Measurements from ENCODE around the gene PPFIBP2.
"Not testable (repeated sequence)": the region's sequence is repeated elsewhere in the genome, so short reads cannot be mapped to it uniquely, and the experiment has no call there.

The PPFIBP2 gene

DNA sequence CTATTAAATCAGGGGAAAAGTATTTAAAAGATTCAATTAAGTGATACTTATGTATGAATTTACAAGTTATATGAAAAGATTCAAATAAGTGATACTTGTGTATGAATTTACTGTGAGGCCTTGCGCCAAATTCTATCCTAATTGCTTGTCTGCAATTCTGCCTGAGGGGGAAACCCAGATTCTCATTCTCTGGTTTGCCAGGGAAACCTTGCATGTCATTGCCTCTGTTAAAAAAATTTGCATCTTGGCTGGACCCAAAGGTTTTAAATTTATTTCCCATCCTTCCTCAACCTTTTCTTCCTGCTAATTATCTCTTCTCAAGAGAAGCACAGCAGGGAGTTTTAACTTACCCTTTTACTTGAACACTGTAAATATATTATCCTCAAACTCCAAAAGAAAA, 14.7 kb upstream of the PPFIBP2 start:
- no peak for DNase-seq (ENCODE audit: low read depth)

DNA sequence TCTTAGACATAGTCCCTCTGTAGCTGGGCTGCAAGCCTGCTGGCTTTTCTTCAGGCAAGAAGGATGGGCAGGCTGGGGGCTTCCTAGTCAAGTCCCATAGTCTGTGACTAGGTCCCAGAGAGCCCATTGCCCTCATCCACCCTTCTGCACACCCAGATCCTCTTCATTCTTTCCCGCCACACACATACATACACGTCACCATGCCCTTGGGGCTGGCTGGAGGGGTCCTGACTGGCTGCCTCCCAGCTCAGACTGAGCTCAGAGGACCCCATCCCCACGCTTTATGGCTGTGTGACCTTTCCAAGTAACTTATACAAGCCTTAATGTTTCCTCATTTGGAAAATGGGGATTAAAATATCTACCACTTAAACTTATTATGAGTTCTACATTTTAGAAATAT, 13.5 kb upstream of the PPFIBP2 start:
- no peak for DNase-seq (ENCODE audit: low read depth)

DNA sequence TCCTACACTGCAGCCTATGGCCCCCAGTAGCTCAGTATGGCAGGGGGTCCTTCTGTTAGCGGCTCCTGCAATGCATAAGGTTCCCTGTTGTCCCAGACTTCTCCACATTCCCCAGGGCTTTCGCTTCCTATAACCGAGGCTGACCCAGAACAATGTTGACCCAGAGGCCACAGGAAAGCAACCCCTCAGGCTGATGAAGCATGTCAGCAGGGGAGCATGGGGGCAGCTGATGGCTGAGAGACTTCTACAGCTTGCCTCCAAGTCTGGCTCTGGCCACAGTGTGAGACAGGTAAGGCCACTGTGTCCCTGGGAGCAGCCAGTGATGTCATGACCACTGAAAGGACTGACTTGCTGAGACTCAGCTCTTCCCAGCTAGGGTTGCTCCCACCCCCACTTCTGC, 12.5 kb upstream of the PPFIBP2 start:
- DNase-seq (ENCODE audit: low read depth), result no peak

DNA sequence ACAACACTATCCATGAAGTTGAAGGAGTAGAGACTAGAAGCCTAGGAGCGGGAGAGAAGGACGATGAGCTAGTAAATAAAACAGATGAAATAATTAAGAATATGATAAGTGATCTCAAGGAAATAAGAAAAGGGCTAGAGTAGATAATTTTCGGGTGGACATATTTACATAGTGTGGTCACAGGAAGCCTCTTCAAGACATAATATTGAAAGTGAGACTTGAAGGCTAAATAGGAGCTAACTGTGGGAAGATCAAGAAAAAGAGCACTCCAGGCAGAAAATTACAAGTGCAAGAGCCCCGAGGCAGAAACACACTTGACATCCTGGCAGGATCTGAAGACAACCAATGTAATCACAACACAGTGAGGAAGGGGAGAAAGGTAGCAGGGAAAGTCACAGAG, 11.9 kb upstream of the PPFIBP2 start:
- no peak for DNase-seq (ENCODE audit: low read depth)

DNA sequence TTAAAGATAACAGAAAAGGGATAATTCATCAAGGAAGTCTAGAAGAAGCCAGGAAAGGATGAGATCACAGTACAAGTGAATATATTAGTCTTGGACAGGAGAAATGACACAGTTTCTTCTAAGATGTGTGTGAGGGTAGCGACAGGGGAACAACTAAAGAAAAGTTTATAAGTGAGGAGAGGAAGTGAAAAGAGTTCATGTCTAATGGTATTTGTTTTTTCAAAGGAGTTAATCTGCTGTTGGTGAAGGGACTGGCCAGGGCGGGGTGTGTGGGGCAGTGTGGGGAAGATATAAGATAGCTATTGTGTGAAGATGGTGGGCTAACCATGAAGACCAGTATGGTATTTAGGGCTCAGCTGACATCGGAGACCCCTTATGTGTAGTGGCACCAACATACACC, 7.6 kb upstream of the PPFIBP2 start:
- DNase-seq (ENCODE audit: low read depth), result no peak

DNA sequence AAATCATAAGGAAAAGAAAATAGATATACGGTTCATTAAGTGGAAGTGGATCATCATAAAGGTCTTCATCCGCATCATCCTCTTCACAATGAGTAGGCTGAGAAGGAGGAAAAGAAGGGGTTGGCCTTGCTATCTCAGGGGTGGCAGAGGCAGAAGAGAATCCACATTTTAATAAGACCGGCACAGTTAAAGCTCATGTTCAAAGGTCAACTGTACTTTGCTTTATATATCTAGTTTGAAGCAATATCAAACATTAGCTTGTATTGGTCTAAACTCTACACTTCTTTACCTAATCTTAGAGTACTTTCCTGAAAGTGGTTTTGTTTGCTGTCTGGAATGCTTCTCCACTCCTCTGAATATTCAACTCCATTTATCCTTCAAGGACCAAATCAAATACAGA, 5.7 kb upstream of the PPFIBP2 start:
- no peak for DNase-seq (ENCODE audit: low read depth)

DNA sequence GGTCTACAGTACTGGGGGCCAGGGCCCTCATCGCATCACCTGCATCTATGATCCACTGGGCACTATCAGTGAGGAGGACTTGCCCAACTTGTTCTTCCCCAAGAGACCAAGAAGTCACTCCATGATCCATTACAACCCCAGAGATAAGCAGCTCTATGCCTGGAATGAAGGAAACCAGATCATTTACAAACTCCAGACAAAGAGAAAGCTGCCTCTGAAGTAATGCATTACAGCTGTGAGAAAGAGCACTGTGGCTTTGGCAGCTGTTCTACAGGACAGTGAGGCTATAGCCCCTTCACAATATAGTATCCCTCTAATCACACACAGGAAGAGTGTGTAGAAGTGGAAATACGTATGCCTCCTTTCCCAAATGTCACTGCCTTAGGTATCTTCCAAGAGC, 3.8 kb upstream of the PPFIBP2 start:
- DNase-seq (ENCODE audit: low read depth), result no peak

DNA sequence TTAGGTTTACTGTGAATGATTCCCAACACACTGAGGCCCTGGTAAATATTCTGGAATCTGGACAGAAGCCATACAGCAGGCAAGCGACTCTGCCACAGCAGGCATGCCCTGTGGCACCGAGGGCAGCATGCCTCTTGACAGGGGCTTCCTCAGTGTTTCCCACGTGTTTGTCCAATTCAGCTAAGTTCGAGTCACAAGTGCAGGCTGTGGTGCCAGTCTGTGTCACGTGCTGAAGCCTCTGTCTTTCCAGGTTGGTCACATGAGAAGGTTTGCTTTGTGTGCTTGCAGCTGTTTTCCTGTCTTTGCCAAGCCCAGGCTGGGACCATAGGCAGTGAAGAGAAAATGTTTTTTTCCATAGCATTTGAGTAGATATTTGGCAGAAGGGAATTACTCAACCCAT, 2.4 kb upstream of the PPFIBP2 start:
- DNase-seq (ENCODE audit: low read depth), result no peak

DNA sequence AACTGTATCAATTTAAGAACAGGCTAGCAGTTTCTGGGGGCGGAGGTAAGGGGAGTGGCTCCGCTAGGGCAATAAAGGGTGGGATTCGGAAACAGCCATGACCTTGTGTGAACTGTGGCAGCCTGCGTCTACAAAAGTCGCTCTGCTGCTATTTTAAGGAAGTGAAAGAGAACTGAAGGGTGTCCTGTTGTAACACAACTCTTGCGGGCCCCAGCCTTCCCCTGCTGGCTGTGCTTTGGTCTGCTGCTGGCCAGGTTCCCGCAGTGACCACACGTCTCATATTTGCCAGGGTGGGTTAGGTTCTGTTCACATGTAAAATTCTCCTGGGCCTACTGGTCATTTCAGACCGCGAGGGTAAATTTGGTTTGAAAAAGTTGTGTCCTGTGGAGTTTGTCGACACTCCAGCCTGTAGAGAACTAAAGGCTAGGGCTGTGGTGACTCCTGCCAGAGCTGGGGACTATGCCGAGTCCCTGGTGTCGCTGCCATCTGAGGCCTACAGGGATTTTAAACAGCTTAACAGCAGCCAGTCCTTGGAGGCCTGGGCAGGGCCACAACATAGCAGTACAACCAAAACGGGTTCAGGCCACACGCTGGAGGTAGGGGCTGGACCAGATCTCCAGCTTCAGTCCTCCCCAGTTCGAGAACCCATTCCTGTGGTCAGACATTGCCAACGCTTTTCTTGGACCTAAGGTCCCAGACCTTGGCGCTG, 1.1 kb upstream of the PPFIBP2 start:
- DNase-seq (ENCODE audit: low read depth), result no peak

DNA sequence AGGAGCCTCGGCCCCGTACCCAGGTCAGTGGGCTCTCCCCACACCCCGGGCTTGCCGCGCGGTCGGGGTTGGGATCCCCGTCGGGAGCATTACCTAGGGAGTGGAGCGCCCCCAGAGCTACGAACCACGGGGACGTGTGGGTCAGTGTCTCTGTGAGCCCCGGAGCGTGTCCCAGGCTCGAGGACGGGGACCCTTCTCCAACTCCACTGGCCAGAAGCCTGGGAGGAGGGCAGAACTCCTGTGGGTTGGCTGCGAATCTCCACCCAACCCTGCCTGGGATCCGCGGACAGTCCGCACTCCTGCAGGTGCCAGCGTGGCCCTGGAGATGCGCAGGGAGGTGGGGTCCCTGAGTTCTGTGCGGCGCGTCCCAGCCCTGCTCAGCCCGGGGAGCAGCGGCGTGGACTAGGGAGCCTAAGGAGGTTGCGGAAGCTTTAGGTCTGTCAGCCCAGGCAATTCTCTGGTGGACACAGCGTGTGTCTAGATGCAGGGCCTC, 346 bp downstream of the PPFIBP2 start:
- DNase-seq (ENCODE audit: low read depth), result peak; percentile 13

DNA sequence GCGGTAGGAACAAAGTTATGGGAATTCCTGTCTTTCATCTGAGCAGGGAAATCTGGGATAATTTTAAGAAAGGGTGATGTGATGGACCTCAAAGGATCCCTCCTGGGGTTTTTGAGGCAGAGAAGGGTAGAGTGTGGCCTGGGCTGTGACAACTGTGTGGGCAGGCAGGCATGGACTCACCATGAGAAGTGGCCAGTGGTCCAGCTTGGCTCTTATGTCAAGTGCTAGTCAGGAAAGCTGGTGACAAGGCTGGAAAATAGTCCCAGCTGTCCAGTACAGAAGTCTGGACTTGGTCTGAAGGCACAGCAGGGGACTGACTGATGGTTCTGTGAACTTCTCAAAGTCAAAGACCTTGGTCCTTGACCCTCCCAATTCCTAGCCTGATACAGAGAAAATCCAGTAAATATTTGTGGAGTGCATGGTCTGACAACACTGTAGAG, 1.7 kb downstream of the PPFIBP2 start:
- no peak for DNase-seq (ENCODE audit: low read depth)

DNA sequence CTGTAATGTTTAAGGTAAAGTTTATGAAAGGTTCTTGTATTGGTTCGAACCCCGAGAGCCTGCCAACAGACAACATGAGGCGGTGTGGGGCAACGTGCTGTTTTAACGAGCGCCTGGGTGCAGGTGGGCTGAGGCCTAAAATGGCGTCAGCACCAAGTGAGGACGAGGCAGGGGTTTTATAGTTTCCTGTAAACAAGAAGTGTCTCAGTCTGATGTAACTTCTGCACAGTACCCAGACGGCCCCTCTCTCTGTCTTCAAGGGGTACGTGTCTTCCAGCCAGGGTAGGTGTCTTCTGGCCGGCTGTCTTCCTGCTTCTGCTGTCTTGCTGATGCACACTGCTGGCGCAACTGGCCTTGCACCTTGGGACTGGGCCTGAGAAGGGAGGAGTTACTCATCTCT, 2.7 kb downstream of the PPFIBP2 start:
- DNase-seq (ENCODE audit: low read depth), result no peak

DNA sequence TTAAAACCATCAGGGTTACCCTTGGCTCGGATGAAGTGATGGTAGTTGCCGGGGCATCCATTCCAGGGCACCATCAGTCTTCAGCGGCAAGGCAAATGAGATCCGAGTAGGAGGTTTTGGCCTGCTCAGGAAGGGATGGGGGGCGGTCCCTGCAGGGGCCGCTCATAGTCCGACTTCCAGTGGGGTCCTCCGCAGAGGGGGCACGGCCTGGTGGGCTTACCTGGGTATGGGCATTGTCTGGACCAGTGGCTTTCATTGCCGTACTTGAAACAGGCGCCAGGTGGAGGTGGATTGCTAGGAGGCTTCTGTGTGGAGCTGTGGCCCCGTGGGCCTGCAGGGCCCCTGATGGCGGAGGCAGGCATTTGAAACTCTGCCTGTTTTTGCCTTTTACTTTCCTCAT, 3.9 kb downstream of the PPFIBP2 start:
- DNase-seq (ENCODE audit: low read depth), result not testable (repeated sequence)

DNA sequence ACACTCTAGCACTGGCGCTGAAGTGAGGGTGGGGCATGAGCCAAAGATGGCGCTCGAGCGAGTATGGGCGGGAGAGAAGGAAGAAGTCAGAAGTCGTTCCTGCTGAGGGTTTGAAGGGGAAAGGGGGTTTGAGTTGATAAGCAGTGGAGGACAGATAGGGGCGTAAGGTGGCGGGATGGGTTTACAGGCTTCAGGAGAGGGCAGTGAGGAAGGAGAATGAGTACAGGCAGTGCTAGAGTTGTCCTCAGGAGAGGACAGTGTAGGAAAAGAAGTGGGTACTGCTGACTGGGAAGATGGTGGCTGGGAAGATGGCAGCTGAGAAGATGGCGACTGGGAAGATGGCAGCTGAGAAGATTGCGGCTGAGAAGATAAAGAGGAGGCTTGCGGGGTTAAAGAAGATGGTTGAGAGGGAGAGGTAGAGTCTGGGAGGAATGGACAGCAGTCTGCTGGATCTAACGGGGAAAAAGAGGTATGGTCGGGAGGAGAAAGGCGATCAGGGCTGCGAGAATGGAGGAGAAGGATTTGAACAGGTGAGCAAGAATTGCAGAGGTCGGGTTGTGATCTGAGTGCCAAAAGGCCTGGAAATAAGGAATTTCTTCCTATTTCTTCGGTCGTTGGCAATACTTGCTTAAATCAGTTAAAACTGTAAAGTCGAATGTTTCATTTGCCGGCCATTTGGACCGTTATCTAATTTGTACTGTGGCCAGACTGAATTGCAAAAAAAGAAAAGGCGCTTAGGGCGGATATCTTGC, 5.2 kb downstream of the PPFIBP2 start:
- DNase-seq (ENCODE audit: low read depth), result no peak

DNA sequence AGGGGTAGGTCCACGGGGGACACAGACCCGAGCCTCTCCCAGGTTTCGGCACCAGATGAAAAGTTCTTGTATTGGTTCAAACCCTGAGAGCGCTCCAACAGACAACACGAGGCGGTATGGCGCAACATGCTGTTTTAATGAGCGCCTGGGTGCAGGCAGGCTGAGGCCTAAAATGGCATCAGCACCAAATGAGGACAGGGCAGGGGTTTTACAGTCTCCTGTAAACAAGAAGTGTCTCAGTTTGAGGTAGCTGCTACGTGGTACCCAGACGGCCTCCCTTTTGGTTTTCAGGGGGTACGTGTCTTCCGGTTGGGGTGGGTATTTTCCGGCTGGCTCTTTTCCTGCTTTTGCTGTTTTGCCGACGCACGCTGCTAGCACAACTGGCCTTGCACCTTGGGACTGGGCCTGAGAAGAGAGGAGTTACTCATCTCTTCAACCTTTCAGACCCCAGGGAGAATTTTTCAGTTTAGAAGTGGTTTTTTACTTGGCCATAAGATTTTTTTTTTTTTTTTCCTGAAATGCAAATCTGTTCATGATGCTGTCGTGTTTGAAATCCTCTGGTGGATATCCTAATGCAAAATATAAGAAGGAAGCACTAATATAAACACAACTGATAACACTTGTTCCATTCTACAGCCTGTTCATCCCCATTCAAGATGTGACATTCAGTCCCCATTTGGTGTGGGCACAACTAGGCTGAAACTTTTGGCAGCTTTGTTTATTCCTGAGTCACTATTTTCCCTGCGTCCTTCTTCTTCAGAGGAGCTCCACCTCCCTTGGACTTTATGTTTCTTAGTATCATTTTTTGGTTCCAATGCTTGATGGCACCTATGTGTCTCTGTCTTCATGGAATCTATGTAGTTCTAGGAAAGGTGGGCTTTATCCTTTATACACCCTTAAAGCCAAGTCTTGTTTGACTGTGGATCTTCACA, 6.5 kb downstream of the PPFIBP2 start:
- no peak for DNase-seq (ENCODE audit: low read depth)

DNA sequence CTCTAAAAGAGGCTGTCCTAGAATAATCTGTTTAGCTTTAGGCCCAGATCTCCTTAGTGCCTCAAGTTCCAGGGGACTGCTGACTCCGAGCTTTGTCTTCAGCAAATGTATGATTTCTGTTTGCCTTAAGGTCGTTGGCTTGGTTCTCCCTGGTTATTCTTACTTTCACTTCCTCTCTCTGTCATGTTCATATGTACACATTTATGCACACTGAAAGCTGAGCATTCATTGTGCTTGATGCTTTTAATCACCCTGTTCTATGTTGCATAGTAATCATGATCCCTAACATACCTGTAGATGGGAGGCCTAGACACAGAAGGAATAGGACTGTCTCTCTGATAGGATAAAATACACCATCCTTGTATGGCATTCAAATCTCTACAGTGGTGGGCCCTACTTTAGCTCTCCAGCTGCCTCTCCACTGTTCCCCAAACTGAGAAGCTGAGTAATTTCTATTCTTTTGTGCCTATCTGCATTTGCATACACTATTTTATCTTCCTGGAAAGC, 7.2 kb downstream of the PPFIBP2 start:
- no peak for DNase-seq (ENCODE audit: low read depth)

DNA sequence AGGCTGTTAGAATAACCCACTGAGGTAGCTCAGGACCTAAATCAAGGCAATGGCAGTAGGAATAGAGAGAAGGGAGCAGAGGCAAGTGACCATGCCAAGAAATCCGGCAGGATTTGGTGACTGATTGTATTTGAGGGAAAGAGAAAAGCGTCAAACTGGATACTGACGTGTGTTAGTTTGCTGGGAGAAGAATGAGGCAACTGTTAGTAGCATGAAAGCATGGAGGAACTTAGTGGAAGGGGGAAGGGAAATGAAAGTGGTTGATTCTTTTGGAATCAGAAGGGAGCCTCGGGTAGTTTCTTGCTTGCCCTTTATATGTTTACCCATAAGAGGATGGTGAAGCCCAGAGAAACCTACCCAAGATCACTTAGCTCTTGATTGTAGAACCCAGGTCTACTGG, 8.3 kb downstream of the PPFIBP2 start:
- no peak for DNase-seq (ENCODE audit: low read depth)

DNA sequence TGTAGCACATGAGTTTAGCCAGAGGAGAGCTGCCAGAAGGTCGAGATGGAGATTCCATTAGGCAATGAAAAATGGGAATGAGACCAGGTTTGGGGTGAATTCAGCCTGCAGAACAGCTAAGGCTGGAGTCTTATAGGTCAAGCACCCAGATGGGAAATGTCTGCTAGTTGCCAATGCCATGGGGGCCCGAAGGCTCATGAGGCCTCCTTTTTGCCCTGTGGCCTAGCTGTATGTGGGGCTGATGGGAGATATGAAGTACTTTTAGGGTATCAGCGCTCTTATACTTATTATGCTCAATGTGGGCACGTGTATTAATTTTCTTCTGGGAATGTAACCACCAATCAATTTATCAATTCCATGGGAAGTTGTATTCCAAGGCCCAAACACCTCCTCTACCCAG, 8.7 kb downstream of the PPFIBP2 start:
- DNase-seq (ENCODE audit: low read depth), result no peak

DNA sequence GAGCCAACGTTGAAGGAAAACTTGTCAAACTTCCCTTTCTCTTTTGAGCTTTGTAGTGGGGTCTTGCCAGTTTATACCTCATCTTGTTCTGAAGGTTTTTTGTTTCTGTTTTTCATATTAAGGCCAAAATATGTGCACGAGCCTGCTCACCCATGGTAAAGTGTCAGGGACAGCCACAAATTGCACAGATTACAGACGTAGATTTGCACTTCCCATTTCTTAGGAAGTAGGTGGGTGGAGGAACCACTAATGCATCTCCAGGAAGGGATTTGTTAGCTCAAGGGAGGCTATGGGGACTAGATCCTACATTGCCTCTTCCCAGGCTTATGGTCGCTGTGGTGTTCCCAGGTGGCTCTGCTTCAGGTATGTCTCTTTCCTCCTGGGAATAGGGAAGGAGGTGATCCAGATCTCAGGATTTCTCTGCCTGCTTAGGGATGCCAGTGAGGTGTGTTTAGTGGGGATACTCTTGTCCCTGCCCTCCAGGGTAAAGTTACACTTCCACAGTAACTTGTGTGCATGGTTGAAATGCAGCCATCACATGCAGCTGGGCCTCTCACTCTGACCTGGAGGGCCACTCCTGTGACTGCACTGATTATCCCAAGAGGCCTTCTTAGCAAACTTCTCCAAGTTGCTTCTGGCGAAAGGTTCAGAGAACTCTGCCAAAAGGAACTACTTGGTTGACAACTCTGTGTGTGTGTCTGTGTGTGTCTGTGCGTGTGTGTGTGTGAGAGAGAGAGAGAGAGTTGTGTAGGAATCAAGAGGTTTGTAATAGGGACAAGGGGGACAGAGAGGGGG, 9.8 kb downstream of the PPFIBP2 start:
- no peak for DNase-seq (ENCODE audit: low read depth)

DNA sequence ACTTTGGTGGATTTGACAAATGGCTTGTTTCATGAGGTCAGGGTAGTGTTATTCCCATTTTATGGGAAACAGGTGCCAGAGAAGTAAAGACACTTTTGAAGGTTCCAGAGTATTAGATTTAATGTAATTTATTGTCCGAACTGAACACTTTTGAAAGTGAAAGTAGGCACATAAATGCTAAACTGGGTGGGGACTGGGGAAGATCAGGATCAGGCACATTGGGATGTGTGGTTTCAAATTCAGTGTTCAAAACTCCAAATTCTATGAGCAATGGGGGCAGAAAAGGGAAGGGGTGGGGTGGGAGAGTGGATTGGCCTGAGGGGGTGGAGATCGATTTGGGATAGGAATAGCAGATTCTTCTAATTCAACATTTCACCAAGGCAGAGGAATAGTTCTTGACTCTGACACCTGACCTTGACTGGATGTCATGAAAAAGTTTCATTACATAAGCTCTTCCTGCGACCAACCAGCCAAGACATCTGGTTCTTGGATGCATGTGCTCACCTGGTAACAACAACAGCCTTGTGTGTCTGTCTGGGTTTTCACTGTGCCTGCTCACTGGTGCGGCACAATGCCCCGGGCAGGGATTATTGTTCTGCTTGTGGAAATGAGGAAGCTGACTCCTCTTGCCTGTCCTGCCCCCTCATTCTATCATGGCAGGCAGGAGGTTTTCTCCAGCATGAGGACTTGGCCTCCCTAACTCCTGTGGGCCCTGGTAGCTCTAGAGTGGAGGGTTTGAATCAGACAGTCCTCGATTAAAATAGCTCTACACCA, 10.8 kb downstream of the PPFIBP2 start:
- no peak for DNase-seq (ENCODE audit: low read depth)

DNA sequence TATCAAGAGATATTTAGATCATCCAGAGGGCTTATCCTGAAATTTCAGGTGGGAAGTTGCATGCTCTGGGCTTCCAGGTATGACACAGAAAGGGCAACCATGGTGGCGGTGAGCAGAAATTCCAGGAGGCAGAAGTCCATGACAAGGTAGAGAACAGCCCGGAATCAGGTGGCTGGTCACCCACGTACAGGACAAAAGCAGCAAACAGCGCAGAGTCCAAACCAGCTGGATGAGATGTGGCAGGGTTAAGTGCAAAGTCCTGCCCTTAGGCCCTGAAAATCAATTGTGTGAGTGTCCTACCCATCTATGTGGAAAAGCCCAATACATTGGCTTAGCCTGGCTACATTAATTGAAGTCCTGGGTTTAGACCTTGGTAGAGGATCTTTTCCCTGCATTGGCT, 11.6 kb downstream of the PPFIBP2 start:
- DNase-seq (ENCODE audit: low read depth), result no peak
